Natural killer cell (primary cell): ENCODE results near the gene MELK. TPM values are rescaled to one million over a fixed set of nuclear protein-coding genes. Genes with fewer than 3 reads are reported as not detected.

Experiments
- ATAC-seq, 3 donors: fragments of 150-1000 bp in 2 of 3; fragments of 200-7000 bp in 1 of 3; cut with Tn5 transposase; 1 replicate in 1 of 3; 2 replicates in 2 of 3; pipeline ENCODE4 v1.10.0; 2021; ENCODE audit warnings: mild to moderate bottlenecking in 2 of 3, moderate library complexity in 2 of 3
- DNase-seq, 2 donors: peaks; one replicate each; pipeline versions ENCODE4 v3.0.0 to v3.0.0-alpha.2; 2013 to 2021; ENCODE audit warnings: mixed read lengths in 1 of 2
- H3K27ac ChIP-seq: one replicate; pipeline ENCODE4 v1.5.1; 2013; ENCODE audit warnings: mild to moderate bottlenecking, low read length
- H3K27me3 ChIP-seq: one replicate; pipeline ENCODE4 v1.6.1; 2013; ENCODE audit warnings: low read length; ENCODE audit not compliant: control insufficient read depth, insufficient read depth
- H3K36me3 ChIP-seq: one replicate; pipeline ENCODE4 v1.6.1; 2013; ENCODE audit warnings: low read length; ENCODE audit not compliant: control insufficient read depth, insufficient read depth
- H3K4me1 ChIP-seq: one replicate; pipeline ENCODE4 v1.6.1; 2013; ENCODE audit warnings: low read length; ENCODE audit not compliant: control insufficient read depth, insufficient read depth
- H3K4me3 ChIP-seq: one replicate; pipeline ENCODE4 v1.5.1; 2013; ENCODE audit warnings: low read length
- H3K9me3 ChIP-seq: one replicate; pipeline ENCODE4 v1.6.1; 2013; ENCODE audit warnings: low read length; ENCODE audit not compliant: control insufficient read depth, insufficient read depth
- H3K27ac Mint-ChIP-seq, 2 donors: one replicate each; pipeline ENCODE4 v1.8.0; 2022; ENCODE audit warnings: mild to moderate bottlenecking in 2 of 2, mixed read lengths in 2 of 2, moderate library complexity in 1 of 2
- H3K27me3 Mint-ChIP-seq, 2 donors: one replicate each; pipeline ENCODE4 v1.8.0; 2022; ENCODE audit warnings: low read depth in 2 of 2, mixed read lengths in 2 of 2
- H3K36me3 Mint-ChIP-seq: one replicate; pipeline ENCODE4 v1.8.0; 2022; ENCODE audit warnings: mixed read lengths
- H3K4me1 Mint-ChIP-seq, 2 donors: one replicate each; pipeline ENCODE4 v1.8.0; 2022; ENCODE audit warnings: mixed read lengths in 2 of 2
- H3K4me3 Mint-ChIP-seq: one replicate; pipeline ENCODE4 v1.8.0; 2022; ENCODE audit warnings: mild to moderate bottlenecking, moderate library complexity, mixed read lengths
- H3K9me3 Mint-ChIP-seq, 2 donors: one replicate each; pipeline ENCODE4 v1.8.0; 2022; ENCODE audit warnings: mixed read lengths in 2 of 2
- CTCF ChIP-seq: fragments of 200-600 bp; IDR thresholded peaks from one replicate; pipeline ENCODE4 v1.8.0; 2022; ENCODE audit warnings: antibody characterized with exemption
- WGBS: methylation state at CpG from one replicate; pipeline ENCODE4 v1.1.7; 2013; ENCODE audit warnings: missing lambda C conversion rate; ENCODE audit not compliant: insufficient coverage; 5-methylcytosine and 5-hydroxymethylcytosine counted together
- intact Hi-C: fragments of 100-400 bp; cut with micrococcal nuclease; formaldehyde crosslinking; loops from one replicate; pipeline ENCODE4 v1.14.2; 2022
- total RNA-seq, 4 donors: library from RNA; stranded (reverse); fragments of 120-200 nt in 1 of 4; gene quantifications; one replicate each; pipeline versions ENCODE4 v1.2.3 to v1.2.4, GENCODE V29; 2013 to 2022

Gene MELK
- total RNA-seq, 3 donors from 2014 or later (not counting 1 experiment from before 2014, with no cell fraction given) = 1.3 to 1.6 (median 1.5) TPM

- WGBS = 94% methylated on average over 1 of the region's 2 CpGs
- Mint-ChIP-seq H3K9me3 (no peaks in the 10 kb centered on the region), H3K27me3 (no peaks in the 10 kb centered on the region), H3K36me3 (no peaks in the 10 kb centered on the region), H3K4me1 (no peaks in the 10 kb centered on the region), H3K4me3 (no peak overlapping the region), H3K27ac (no peak overlapping the region)
- H3K27ac ChIP-seq = no peak overlapping the region
- ATAC-seq (no peak), DNase-seq (no peak)
- intact Hi-C loops = no loop called here
- H3K27me3 ChIP-seq = no peaks in the 10 kb centered on the region
- no peak overlapping the region for H3K4me3 ChIP-seq
- H3K36me3 ChIP-seq = no peaks in the 10 kb centered on the region
- TF ChIP-seq CTCF = no peak
- no peaks in the 10 kb centered on the region for H3K9me3 ChIP-seq
- no peaks in the 10 kb centered on the region for H3K4me1 ChIP-seq
Measured at GRCh38 chr9:36637491-36638270, 65.0 kb downstream of the MELK start.

GRCh38 chr9:36640771-36641381 is 68.2 kb downstream of the MELK start:
- no peak for ATAC-seq
- no peaks in the 10 kb centered on the region for H3K9me3 Mint-ChIP-seq
- no peaks in the 10 kb centered on the region for H3K27me3 Mint-ChIP-seq
- H3K4me1 Mint-ChIP-seq = no peaks in the 10 kb centered on the region
- H3K36me3 ChIP-seq = no peaks in the 10 kb centered on the region
- H3K4me1 ChIP-seq = no peaks in the 10 kb centered on the region
- H3K36me3 Mint-ChIP-seq = no peaks in the 10 kb centered on the region
- TF ChIP-seq CTCF = no peak
- H3K27ac Mint-ChIP-seq = no peak overlapping the region
- H3K27me3 ChIP-seq = no peaks in the 10 kb centered on the region
- no peaks in the 10 kb centered on the region for H3K9me3 ChIP-seq
- no peak overlapping the region for H3K27ac ChIP-seq
- no peak overlapping the region for H3K4me3 ChIP-seq
- 95% methylated on average over 5 of the region's 6 CpGs for WGBS
- intact Hi-C loops = no loop called here
- no peak overlapping the region for H3K4me3 Mint-ChIP-seq
- no peak for DNase-seq

DNA sequence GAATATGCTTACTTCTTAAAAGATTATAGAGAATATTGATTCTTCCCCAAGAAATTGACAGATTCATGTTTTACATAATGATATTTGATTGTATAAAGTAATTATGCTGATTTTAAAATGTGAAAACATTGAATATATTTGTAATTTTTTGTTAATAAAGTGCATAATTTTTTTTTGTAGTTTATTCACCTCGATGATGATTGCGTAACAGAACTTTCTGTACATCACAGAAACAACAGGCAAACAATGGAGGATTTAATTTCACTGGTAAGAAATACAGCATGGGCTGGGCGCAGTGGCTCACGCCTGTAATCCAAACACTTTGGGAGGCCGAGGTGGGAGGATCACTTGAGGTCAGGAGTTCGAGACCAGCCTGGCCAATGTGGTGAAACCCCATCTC is 70.1 kb downstream of the MELK start:
- Mint-ChIP-seq H3K4me1 (no peaks in the 10 kb centered on the region), H3K4me3 (no peak overlapping the region), H3K27me3 (no peaks in the 10 kb centered on the region), H3K27ac (no peak overlapping the region), H3K36me3 (no peaks in the 10 kb centered on the region), H3K9me3 (no peaks in the 10 kb centered on the region)
- no peaks in the 10 kb centered on the region for H3K36me3 ChIP-seq
- H3K4me1 ChIP-seq = no peaks in the 10 kb centered on the region
- TF ChIP-seq CTCF = no peak
- no peaks in the 10 kb centered on the region for H3K9me3 ChIP-seq
- no peaks in the 10 kb centered on the region for H3K27me3 ChIP-seq
- no peak for ATAC-seq
- 95% methylated on average over 6 of the region's 6 CpGs for WGBS
- H3K4me3 ChIP-seq = no peak overlapping the region
- H3K27ac ChIP-seq = no peak overlapping the region
- intact Hi-C loops = no loop called here
- no peak for DNase-seq
